ENCODE measurements around the gene ELAVL3.
A peak's percentile ranks its signal among the peaks of the same experiment; 100 is the strongest.

ELAVL3 gene

GRCh38 chr19:11448410-11448809 is 32.4 kb downstream of the ELAVL3 start:
- H3K27me3 ChIP-seq (replicated peaks): no peaks in the 10 kb centered on the region
- H3K36me3 ChIP-seq (replicated peaks): peaks cover 47% of the 10 kb centered on the region
- TF ChIP-seq CTCF (IDR thresholded peaks at IDR 0.05; ENCODE audit: low read depth, low read length, missing control alignments): no peak
- in situ Hi-C loops (cut with HindIII; ENCODE audit: low pct_ligation_motif_present, low sequenced_read_pairs): no loop called here
- DNase-seq: no peak
- no peak overlapping the region for H3K4me3 ChIP-seq (ENCODE audit: low read depth, low read length)
- no peak overlapping the region for H3K27ac ChIP-seq

- Histone ChIP-seq H3K27ac (no peak overlapping the region), H3K36me3 (replicated peaks) (peaks cover 55% of the 10 kb centered on the region), H3K27me3 (replicated peaks) (no peaks in the 10 kb centered on the region), H3K4me3 (ENCODE audit: low read depth, low read length) (no peak overlapping the region)
- DNase-seq: no peak
- in situ Hi-C loops (cut with HindIII; ENCODE audit: low pct_ligation_motif_present, low sequenced_read_pairs): no loop called here
- TF ChIP-seq CTCF (IDR thresholded peaks at IDR 0.05; ENCODE audit: low read depth, low read length, missing control alignments): no peak
These were observed 33.2 kb downstream of the ELAVL3 start for GRCh38 chr19:11447347-11448262.

- TF ChIP-seq CTCF (IDR thresholded peaks at IDR 0.05; ENCODE audit: low read depth, low read length, missing control alignments): peak; percentile 78
- Histone ChIP-seq H3K4me3 (ENCODE audit: low read depth, low read length) (no peak overlapping the region), H3K27me3 (replicated peaks) (no peaks in the 10 kb centered on the region), H3K27ac (no peak overlapping the region), H3K36me3 (replicated peaks) (peaks cover 64% of the 10 kb centered on the region)
- no peak for DNase-seq
- in situ Hi-C loops (cut with HindIII; ENCODE audit: low pct_ligation_motif_present, low sequenced_read_pairs): no loop called here
These were observed 34.1 kb downstream of the ELAVL3 start for GRCh38 chr19:11446652-11447301.

- no peak for TF ChIP-seq CTCF (IDR thresholded peaks at IDR 0.05; ENCODE audit: low read depth, low read length, missing control alignments)
- no peak for DNase-seq
- no peak overlapping the region for H3K4me3 ChIP-seq (ENCODE audit: low read depth, low read length)
- no peaks in the 10 kb centered on the region for H3K27me3 ChIP-seq (replicated peaks)
- H3K27ac ChIP-seq: no peak overlapping the region
- H3K36me3 ChIP-seq (replicated peaks): peaks cover 69% of the 10 kb centered on the region
- in situ Hi-C loops (cut with HindIII; ENCODE audit: low pct_ligation_motif_present, low sequenced_read_pairs): no loop called here
These were observed 34.6 kb downstream of the ELAVL3 start for GRCh38 chr19:11446271-11446651.

- in situ Hi-C loops (cut with HindIII; ENCODE audit: low pct_ligation_motif_present, low sequenced_read_pairs): no loop called here
- peaks cover 76% of the 10 kb centered on the region for H3K36me3 ChIP-seq (replicated peaks)
- TF ChIP-seq CTCF (IDR thresholded peaks at IDR 0.05; ENCODE audit: low read depth, low read length, missing control alignments): no peak
- no peak overlapping the region for H3K27ac ChIP-seq
- no peak for DNase-seq
- H3K4me3 ChIP-seq (ENCODE audit: low read depth, low read length): no peak overlapping the region
- H3K27me3 ChIP-seq (replicated peaks): no peaks in the 10 kb centered on the region
These were observed 35.7 kb downstream of the ELAVL3 start for GRCh38 chr19:11445141-11445540.
